GM10266 (cell line): ENCODE measurements around the gene ECHS1.
A peak's percentile ranks its signal among the peaks of the same experiment; 100 is the strongest.

Experiments used
- DNase-seq: peaks from one replicate; pipeline ENCODE4 v3.0.0; 2012; ENCODE audit errors: extremely low spot score
- TF ChIP-seq, protein P1 (sequence below): IDR thresholded peaks from 2 replicates; pipeline ENCODE4 v1.5.1; 2012; ENCODE audit warnings: mild to moderate bottlenecking, low read depth; ENCODE audit not compliant: control insufficient read depth, insufficient read depth; ENCODE audit errors: missing control alignments

The ECHS1 gene

GRCh38 chr10:133396035-133396624 is 23.0 kb upstream of the ECHS1 start:
- TF ChIP-seq, protein P1, sequence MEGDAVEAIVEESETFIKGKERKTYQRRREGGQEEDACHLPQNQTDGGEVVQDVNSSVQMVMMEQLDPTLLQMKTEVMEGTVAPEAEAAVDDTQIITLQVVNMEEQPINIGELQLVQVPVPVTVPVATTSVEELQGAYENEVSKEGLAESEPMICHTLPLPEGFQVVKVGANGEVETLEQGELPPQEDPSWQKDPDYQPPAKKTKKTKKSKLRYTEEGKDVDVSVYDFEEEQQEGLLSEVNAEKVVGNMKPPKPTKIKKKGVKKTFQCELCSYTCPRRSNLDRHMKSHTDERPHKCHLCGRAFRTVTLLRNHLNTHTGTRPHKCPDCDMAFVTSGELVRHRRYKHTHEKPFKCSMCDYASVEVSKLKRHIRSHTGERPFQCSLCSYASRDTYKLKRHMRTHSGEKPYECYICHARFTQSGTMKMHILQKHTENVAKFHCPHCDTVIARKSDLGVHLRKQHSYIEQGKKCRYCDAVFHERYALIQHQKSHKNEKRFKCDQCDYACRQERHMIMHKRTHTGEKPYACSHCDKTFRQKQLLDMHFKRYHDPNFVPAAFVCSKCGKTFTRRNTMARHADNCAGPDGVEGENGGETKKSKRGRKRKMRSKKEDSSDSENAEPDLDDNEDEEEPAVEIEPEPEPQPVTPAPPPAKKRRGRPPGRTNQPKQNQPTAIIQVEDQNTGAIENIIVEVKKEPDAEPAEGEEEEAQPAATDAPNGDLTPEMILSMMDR, result no peak
- DNase-seq, result no peak

- no peak for DNase-seq
- TF ChIP-seq, protein P1, result no peak
Observed at GRCh38 chr10:133394801-133395221, 21.7 kb upstream of the ECHS1 start.

GRCh38 chr10:133394064-133394663 is 21.0 kb upstream of the ECHS1 start, which contains the start of gene MTG1:
TSS of gene MTG1 (plus strand) at chr10:133394157. CDS start at chr10:133394221, 64 bp downstream.
- TF ChIP-seq, protein P1, result peak; percentile 10
- DNase-seq, result peak; percentile 98

DNA sequence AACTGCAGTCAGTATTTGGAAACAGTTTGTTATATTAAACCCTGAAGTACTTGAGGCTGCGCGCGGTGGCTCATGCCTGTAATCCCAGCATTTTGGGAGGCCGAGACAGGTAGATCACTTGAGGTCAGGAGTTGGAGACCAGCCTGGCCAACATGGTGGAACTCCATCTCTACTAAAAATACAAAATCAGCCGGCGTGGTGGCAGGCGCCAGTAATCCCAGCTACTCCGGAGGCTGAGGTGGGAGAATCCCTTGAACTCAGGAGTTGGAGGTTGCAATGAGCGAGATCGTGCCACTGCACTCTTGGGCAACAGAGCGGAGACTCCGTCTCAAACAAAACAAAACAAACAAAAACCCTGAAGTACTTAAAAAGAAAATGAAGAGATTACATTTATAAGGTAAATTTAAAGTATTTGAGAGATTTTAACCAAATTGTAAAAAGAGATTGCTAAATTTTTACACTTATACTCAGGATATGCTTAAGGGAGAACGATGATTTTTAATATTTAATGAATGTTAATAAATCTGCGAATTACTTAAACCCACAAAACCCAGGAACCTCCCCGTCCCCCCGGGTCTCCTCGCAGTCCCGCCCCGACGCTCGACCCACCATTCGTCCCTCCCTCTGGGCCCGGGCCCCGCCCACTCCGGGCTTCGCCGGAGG is 20.4 kb upstream of the ECHS1 start:
- TF ChIP-seq, protein P1, result no peak
- DNase-seq, result no peak

- TF ChIP-seq, protein P1, result no peak
- no peak for DNase-seq
Observed at GRCh38 chr10:133391761-133392518, 18.8 kb upstream of the ECHS1 start.

GRCh38 chr10:133391249-133391635 is 18.1 kb upstream of the ECHS1 start:
- no peak for DNase-seq
- TF ChIP-seq, protein P1, result no peak
